Uterus (tissue), 4 donors: ENCODE data around the gene NCAM1. TPM values are rescaled to one million over a fixed set of nuclear protein-coding genes. Genes with fewer than 3 reads are reported as not detected.
"Not testable (repeated sequence)": the region's sequence is repeated elsewhere in the genome, so short reads cannot be mapped to it uniquely, and the experiment has no call there.

Source experiments
- DNase-seq, 2 donors: peaks; one replicate each; pipeline ENCODE4 v3.0.0-alpha.2; 2019 to 2020
- H3K27ac ChIP-seq, 2 donors: fragments of 200-600 bp; sonication (generic); 1 replicate in 1 of 2; 2 replicates in 1 of 2; pipeline ENCODE4 v1.5.1; 2016 to 2018
- H3K27me3 ChIP-seq, 2 donors: fragments of 200-600 bp; sonication (generic); one replicate each; pipeline ENCODE4 v1.5.1; 2018 to 2019; ENCODE audit warnings: control low read depth in 1 of 2
- H3K36me3 ChIP-seq, 2 donors: fragments of 200-600 bp; sonication (generic); one replicate each; pipeline ENCODE4 v1.5.1; 2019; ENCODE audit warnings: control low read depth in 1 of 2
- H3K4me1 ChIP-seq, 2 donors: fragments of 200-600 bp; sonication (generic); one replicate each; pipeline ENCODE4 v1.5.1; 2018 to 2019; ENCODE audit warnings: control low read depth in 1 of 2
- H3K4me3 ChIP-seq, 2 donors: fragments of 200-600 bp; sonication (generic); 1 replicate in 1 of 2; 2 replicates in 1 of 2; pipeline ENCODE4 v1.5.1; 2018 to 2019; ENCODE audit warnings: mild to moderate bottlenecking in 1 of 2
- H3K9me3 ChIP-seq, 2 donors: fragments of 200-600 bp; sonication (generic); one replicate each; pipeline ENCODE4 v1.5.1; 2019; ENCODE audit warnings: control low read depth in 1 of 2
- CTCF ChIP-seq, 4 experiments: fragments of 200-600 bp in 2 of 4; fragments of 450-650 bp in 2 of 4; sonication (generic) in 2 of 4; IDR thresholded peaks; one replicate each; pipeline ENCODE4 v1.5.1; 2016 to 2019; ENCODE audit warnings: antibody characterized with exemption in 4 of 4, mild to moderate bottlenecking in 2 of 4, moderate library complexity in 1 of 4
- POLR2A ChIP-seq, 2 donors: fragments of 450-650 bp; IDR thresholded peaks; one replicate each; pipeline ENCODE4 v1.6.1; 2016; ENCODE audit warnings: antibody characterized with exemption in 2 of 2, mild to moderate bottlenecking in 1 of 2, moderate library complexity in 1 of 2
- intact Hi-C: fragments of 100-400 bp; cut with DNase I; formaldehyde crosslinking; loops from one replicate; pipeline ENCODE4 v1.15.1; 2023; ENCODE audit warnings: low total_unique reads
- total RNA-seq, 4 donors: library from RNA; depleted of rRNA in 3 of 4; stranded (reverse); fragments of >200 nt in 3 of 4; gene quantifications; one replicate each; pipeline versions ENCODE4 v1.1.0 to v1.2.4, GENCODE V29; 2014 to 2023
- donor health status: DM: yes; HTN: yes; CAD: no.

The NCAM1 gene
- total RNA-seq = 100 to 1,000 TPM in 3 of 4 donors, 10 to 100 TPM in 1; 54.4 to 210 (median 171) TPM

DNA sequence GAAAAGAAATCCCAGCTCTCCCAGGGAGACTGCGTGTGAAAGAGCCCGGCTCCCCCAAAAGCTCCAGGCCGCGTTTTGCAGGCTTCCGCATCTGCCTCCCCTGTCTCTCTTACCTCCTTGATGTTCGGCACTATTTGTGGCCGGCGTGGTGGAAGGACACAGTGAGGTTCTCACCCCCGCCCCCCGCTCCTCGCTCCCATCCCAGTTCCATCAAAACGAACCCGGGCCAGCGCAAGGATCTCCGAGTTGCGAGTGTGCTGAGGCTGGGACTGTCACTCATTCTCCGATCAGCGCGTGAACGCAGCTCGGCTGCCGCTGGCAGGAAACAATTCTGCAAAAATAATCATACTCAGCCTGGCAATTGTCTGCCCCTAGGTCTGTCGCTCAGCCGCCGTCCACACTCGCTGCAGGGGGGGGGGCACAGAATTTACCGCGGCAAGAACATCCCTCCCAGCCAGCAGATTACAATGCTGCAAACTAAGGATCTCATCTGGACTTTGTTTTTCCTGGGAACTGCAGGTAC, at the start of gene NCAM1:
NCAM1 (plus strand) TSS at position 275 of the 523 bp plus-strand sequence.
- H3K4me3 ChIP-seq = peak within 1 kb of the TSS; percentile 50 to 61
- H3K4me1 ChIP-seq = no peaks in the 10 kb centered on the region
- TF ChIP-seq POLR2A (IDR thresholded peaks at IDR 0.05) = peak in 1 of 2 donors; percentile 24
- TF ChIP-seq CTCF (IDR thresholded peaks at IDR 0.05) = no peak
- peak; percentile 87 to 90 for DNase-seq
- no peaks in the 10 kb centered on the region for H3K9me3 ChIP-seq
- peak within 1 kb of the TSS; percentile 70 to 83 for H3K27ac ChIP-seq
- no peaks in the 10 kb centered on the region for H3K36me3 ChIP-seq
- intact Hi-C loops = no loop called here
- no peaks in the 10 kb centered on the region for H3K27me3 ChIP-seq

DNA sequence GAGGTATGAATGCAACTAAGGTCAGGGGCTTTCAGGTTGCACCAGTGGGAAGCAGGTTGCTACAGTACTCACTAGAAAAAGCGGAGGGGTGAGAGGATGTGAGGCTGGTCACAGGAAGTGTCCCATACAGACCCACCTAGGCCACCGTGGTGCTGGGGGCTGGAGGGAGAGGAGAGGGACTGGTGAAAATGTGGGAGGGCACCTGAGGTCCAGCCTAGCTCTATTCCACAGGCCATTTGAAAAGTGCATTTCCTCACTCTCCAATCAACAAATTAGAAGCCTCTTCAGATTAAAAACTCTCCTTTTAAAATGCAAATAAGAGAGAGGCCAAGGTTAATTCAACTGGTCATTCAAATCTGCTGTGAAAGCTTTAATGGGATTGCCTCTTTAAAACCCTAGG, 38.6 kb upstream of the NCAM1 start:
- DNase-seq = no peak
- no peak for TF ChIP-seq POLR2A (IDR thresholded peaks at IDR 0.05)
- H3K36me3 ChIP-seq = no peaks in the 10 kb centered on the region
- H3K27ac ChIP-seq = no peak overlapping the region
- no peaks in the 10 kb centered on the region for H3K9me3 ChIP-seq
- no peaks in the 10 kb centered on the region for H3K4me1 ChIP-seq
- no peaks in the 10 kb centered on the region for H3K27me3 ChIP-seq
- intact Hi-C loops = no loop called here
- no peak overlapping the region for H3K4me3 ChIP-seq

GRCh38 chr11:112924836-112925235, 36.4 kb upstream of the NCAM1 start:
- intact Hi-C loops, H3K27me3 ChIP-seq, H3K36me3 ChIP-seq, H3K4me3 ChIP-seq, H3K27ac ChIP-seq, H3K4me1 ChIP-seq, DNase-seq, H3K9me3 ChIP-seq: not testable (repeated sequence)

DNA sequence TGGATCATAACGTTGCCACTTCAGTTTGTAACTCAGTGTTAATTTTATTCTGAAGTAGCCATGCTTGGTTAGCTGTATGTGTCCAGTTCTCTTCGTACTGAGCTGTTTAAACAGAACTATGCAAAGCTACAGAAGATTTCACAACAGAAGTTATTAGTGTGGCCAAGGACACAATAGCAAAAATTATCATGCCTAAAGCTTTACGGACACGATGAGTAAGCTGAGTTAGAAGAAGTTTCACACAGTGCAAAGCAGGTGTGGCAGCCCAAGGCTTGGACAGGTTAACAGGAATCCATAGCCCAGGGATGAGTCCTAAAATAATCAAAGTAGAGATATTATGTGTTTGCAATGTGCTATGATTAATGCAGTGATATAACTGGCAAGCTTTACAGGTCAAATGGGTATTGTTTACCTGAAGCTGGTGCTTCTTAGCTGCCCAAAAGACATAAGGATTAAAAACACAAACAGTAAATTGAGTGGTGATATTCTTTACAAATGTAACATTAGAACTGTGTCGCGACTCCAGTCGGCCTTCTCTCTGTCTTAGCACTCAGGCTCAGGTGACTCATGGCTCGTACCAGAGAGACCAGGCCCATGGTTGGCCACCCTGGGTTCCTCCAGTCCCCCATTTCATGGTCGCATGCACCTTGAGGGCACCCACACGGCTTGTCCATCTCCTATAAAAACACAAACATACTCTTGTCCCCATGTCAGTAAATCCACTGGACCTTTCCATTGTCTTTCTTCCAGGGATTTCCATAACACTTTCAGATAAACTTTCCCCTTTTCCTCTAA, 35.5 kb upstream of the NCAM1 start:
- H3K4me1 ChIP-seq = no peaks in the 10 kb centered on the region
- H3K27ac ChIP-seq = no peak overlapping the region
- H3K4me3 ChIP-seq = no peak overlapping the region
- no peak for TF ChIP-seq POLR2A (IDR thresholded peaks at IDR 0.05)
- no peak for TF ChIP-seq CTCF (IDR thresholded peaks at IDR 0.05)
- intact Hi-C loops = no loop called here
- H3K27me3 ChIP-seq = no peaks in the 10 kb centered on the region
- H3K9me3 ChIP-seq = no peaks in the 10 kb centered on the region
- no peaks in the 10 kb centered on the region for H3K36me3 ChIP-seq
- no peak for DNase-seq

- intact Hi-C loops = no loop called here
- DNase-seq = no peak
- H3K4me1 ChIP-seq = no peaks in the 10 kb centered on the region
- no peak overlapping the region for H3K27ac ChIP-seq
- no peaks in the 10 kb centered on the region for H3K36me3 ChIP-seq
- no peaks in the 10 kb centered on the region for H3K9me3 ChIP-seq
- H3K27me3 ChIP-seq = no peaks in the 10 kb centered on the region
- H3K4me3 ChIP-seq = no peak overlapping the region
- TF ChIP-seq POLR2A (IDR thresholded peaks at IDR 0.05) (no peak), CTCF (IDR thresholded peaks at IDR 0.05) (no peak)
These were observed 33.1 kb upstream of the NCAM1 start for GRCh38 chr11:112928136-112928535.

DNA sequence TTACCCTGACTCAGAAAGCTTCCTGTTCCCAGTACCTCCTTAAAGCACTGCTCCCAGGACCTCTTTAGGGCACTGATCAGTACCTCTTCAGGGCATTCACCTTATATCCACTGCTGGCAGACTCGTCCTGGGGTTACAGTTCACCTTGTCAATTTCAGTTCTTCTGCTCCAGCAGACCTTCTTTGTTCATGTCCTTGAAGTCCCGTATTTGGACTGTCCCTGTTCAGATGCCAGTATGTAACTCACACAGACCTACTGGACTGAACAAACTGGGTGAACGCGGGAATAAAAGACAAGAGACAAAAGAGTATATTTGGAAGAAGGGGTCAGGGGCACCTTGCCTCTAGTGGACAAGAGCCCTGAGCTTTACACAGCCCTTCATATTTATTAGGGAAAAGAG, 31.8 kb upstream of the NCAM1 start:
- TF ChIP-seq CTCF (IDR thresholded peaks at IDR 0.05) (no peak), POLR2A (IDR thresholded peaks at IDR 0.05) (no peak)

More for the DNA sequence above, 31.8 kb upstream of the NCAM1 start:
- Histone ChIP-seq H3K27ac (no peak overlapping the region), H3K27me3 (no peaks in the 10 kb centered on the region), H3K36me3 (no peaks in the 10 kb centered on the region), H3K4me3 (no peak overlapping the region), H3K4me1 (no peaks in the 10 kb centered on the region), H3K9me3 (no peaks in the 10 kb centered on the region)
- DNase-seq = no peak
- intact Hi-C loops = no loop called here
